ENCODE data around the gene FCRLB.
A peak's percentile ranks its signal among the peaks of the same experiment; 100 is the strongest.
"Not testable (repeated sequence)": the region's sequence is repeated elsewhere in the genome, so short reads cannot be mapped to it uniquely, and the experiment has no call there.

Gene FCRLB

GRCh38 chr1:161739865-161740566 lies 18.7 kb downstream of the FCRLB start:
- DNase-seq (ENCODE audit: low spot score): peak; percentile 51

- no peak for DNase-seq (ENCODE audit: low spot score)
These were observed 19.6 kb downstream of the FCRLB start for GRCh38 chr1:161740921-161741320.

- no peak for DNase-seq (ENCODE audit: low spot score)
These were observed 21.9 kb downstream of the FCRLB start for GRCh38 chr1:161743231-161743630.

GRCh38 chr1:161747801-161748200 lies 26.5 kb downstream of the FCRLB start:
- DNase-seq (ENCODE audit: low spot score): no peak

GRCh38 chr1:161749509-161750407 lies 28.4 kb downstream of the FCRLB start, which contains the start of gene DUSP12:
TSS of gene DUSP12 (plus strand) at chr1:161749786. CDS start at chr1:161749802, 16 bp downstream.
- peak; percentile 94 for DNase-seq (ENCODE audit: low spot score)

- DNase-seq (ENCODE audit: low spot score): no peak
These were observed 42.3 kb downstream of the FCRLB start for GRCh38 chr1:161763522-161764098.

- peak; percentile 87 for DNase-seq (ENCODE audit: low spot score)
These were observed 45.0 kb downstream of the FCRLB start, which contains the start of gene ATF6 for GRCh38 chr1:161766102-161766981. TSS of gene ATF6 (plus strand) at chr1:161766320. CDS start at chr1:161766361, 41 bp downstream.

GRCh38 chr1:161768461-161768860 lies 47.1 kb downstream of the FCRLB start:
- DNase-seq (ENCODE audit: low spot score): no peak

GRCh38 chr1:161768986-161769672 lies 47.8 kb downstream of the FCRLB start:
- DNase-seq (ENCODE audit: low spot score): no peak

GRCh38 chr1:161769673-161770045 lies 48.3 kb downstream of the FCRLB start:
- not testable (repeated sequence) for DNase-seq (ENCODE audit: low spot score)

- DNase-seq (ENCODE audit: low spot score): no peak
These were observed 48.9 kb downstream of the FCRLB start for GRCh38 chr1:161770250-161770649.

GRCh38 chr1:161771161-161771560 lies 49.8 kb downstream of the FCRLB start:
- DNase-seq (ENCODE audit: low spot score): no peak

GRCh38 chr1:161771973-161772372 lies 50.6 kb downstream of the FCRLB start:
- DNase-seq (ENCODE audit: low spot score): no peak

GRCh38 chr1:161772397-161772796 lies 51.1 kb downstream of the FCRLB start:
- DNase-seq (ENCODE audit: low spot score): no peak

GRCh38 chr1:161773791-161774190 lies 52.4 kb downstream of the FCRLB start:
- DNase-seq (ENCODE audit: low spot score): no peak

GRCh38 chr1:161777261-161777660 lies 55.9 kb downstream of the FCRLB start:
- DNase-seq (ENCODE audit: low spot score): no peak

All from globus pallidus (tissue), 1 donor.